NCI-H2227 (cell line): ENCODE measurements around the gene RAD51B.
"Not testable (repeated sequence)": the region's sequence is repeated elsewhere in the genome, so short reads cannot be mapped to it uniquely, and the experiment has no call there.

ENCODE experiments used
- DNase-seq: peaks from one replicate; lab custom pipeline; 2025; ENCODE audit not compliant: unreplicated experiment; lab: John Stamatoyannopoulos, UW

RAD51B gene

GRCh38 chr14:68016255-68016914 is 196.8 kb downstream of the RAD51B start:
- no peak for DNase-seq

- no peak for DNase-seq
Observed at GRCh38 chr14:68018598-68018997, 199.0 kb downstream of the RAD51B start.

GRCh38 chr14:68020493-68020892 is 200.9 kb downstream of the RAD51B start:
- no peak for DNase-seq

GRCh38 chr14:68020999-68021663 is 201.6 kb downstream of the RAD51B start:
- peak; percentile 21 for DNase-seq

GRCh38 chr14:68027276-68027675 is 207.7 kb downstream of the RAD51B start:
- DNase-seq: no peak

GRCh38 chr14:68028075-68028474 is 208.5 kb downstream of the RAD51B start:
- no peak for DNase-seq

- DNase-seq: not testable (repeated sequence)
Observed at GRCh38 chr14:68031011-68031410, 211.4 kb downstream of the RAD51B start.

- no peak for DNase-seq
Observed at GRCh38 chr14:68032154-68032553, 212.6 kb downstream of the RAD51B start.

- DNase-seq: no peak
Observed at GRCh38 chr14:68033336-68033932, 213.9 kb downstream of the RAD51B start.

- no peak for DNase-seq
Observed at GRCh38 chr14:68034896-68035295, 215.3 kb downstream of the RAD51B start.

- no peak for DNase-seq
Observed at GRCh38 chr14:68036202-68036601, 216.6 kb downstream of the RAD51B start.

GRCh38 chr14:68039593-68039992 is 220.0 kb downstream of the RAD51B start:
- DNase-seq: no peak

- DNase-seq: no peak
Observed at GRCh38 chr14:68040633-68041369, 221.2 kb downstream of the RAD51B start.

- no peak for DNase-seq
Observed at GRCh38 chr14:68041876-68042354, 222.3 kb downstream of the RAD51B start.

- peak; percentile 63 for DNase-seq
Observed at GRCh38 chr14:68042586-68043210, 223.1 kb downstream of the RAD51B start.

GRCh38 chr14:68043752-68044151 is 224.2 kb downstream of the RAD51B start:
- no peak for DNase-seq

- DNase-seq: no peak
Observed at GRCh38 chr14:68047906-68048305, 228.3 kb downstream of the RAD51B start.

- not testable (repeated sequence) for DNase-seq
Observed at GRCh38 chr14:68048815-68049214, 229.2 kb downstream of the RAD51B start.

- DNase-seq: no peak
Observed at GRCh38 chr14:68050177-68050576, 230.6 kb downstream of the RAD51B start.

- DNase-seq: no peak
Observed at GRCh38 chr14:68051146-68051545, 231.6 kb downstream of the RAD51B start.

GRCh38 chr14:68060198-68060597 is 240.6 kb downstream of the RAD51B start:
- no peak for DNase-seq
